Neuronal stem cell (in vitro differentiated cells): ENCODE measurements around the gene GREB1.

Experiments
- DNase-seq: peaks from one replicate; pipeline ENCODE4 v3.0.0-alpha.2; 2013; ENCODE audit warnings: low spot score
- H2AFZ ChIP-seq: one replicate; pipeline ENCODE4 v1.6.1; 2013; ENCODE audit warnings: mild to moderate bottlenecking, low read length, inconsistent platforms
- H2AK5ac ChIP-seq: 2 replicates; pipeline ENCODE4 v1.6.1; 2013; ENCODE audit warnings: low read depth, mild to moderate bottlenecking, inconsistent platforms, low read length, moderate library complexity, mixed read lengths
- H2BK120ac ChIP-seq: 2 replicates; pipeline ENCODE4 v1.6.1; 2013; ENCODE audit warnings: low read depth, mild to moderate bottlenecking, inconsistent platforms, low read length, moderate library complexity, mixed read lengths
- H2BK12ac ChIP-seq: one replicate; pipeline ENCODE4 v1.6.1; 2013; ENCODE audit warnings: low read length, inconsistent platforms
- H2BK15ac ChIP-seq: 2 replicates; pipeline ENCODE4 v1.6.1; 2013; ENCODE audit warnings: mild to moderate bottlenecking, low read length, inconsistent platforms, mixed read lengths
- H2BK5ac ChIP-seq: one replicate; pipeline ENCODE4 v1.6.1; 2013; ENCODE audit warnings: inconsistent platforms, mild to moderate bottlenecking, low read length, moderate library complexity
- H3K14ac ChIP-seq: one replicate; pipeline ENCODE4 v1.6.1; 2013; ENCODE audit warnings: low read length, inconsistent platforms
- H3K18ac ChIP-seq: 2 replicates; pipeline ENCODE4 v1.6.1; 2013; ENCODE audit warnings: low read length, inconsistent platforms
- H3K23ac ChIP-seq: 2 replicates; pipeline ENCODE4 v1.6.1; 2013; ENCODE audit warnings: low read depth, mild to moderate bottlenecking, mixed read lengths, low read length, inconsistent platforms; ENCODE audit not compliant: poor library complexity
- H3K27ac ChIP-seq: replicated peaks from 3 replicates; pipeline ENCODE4 v1.5.1; 2013; ENCODE audit warnings: low read length, inconsistent platforms
- H3K27me3 ChIP-seq, 3 experiments: 2 replicates each; pipeline ENCODE4 v1.6.1; 2013; ENCODE audit warnings: low read length in 3 of 3, mild to moderate bottlenecking in 2 of 3, inconsistent platforms in 1 of 3, low read depth in 1 of 3, mixed read lengths in 1 of 3, moderate library complexity in 1 of 3; ENCODE audit not compliant: control insufficient read depth in 3 of 3, insufficient read depth in 3 of 3
- H3K36me3 ChIP-seq, 2 donors: replicated peaks in 1 of 2; 2 replicates each; pipeline ENCODE4 v1.6.1; 2013; ENCODE audit warnings: low read length in 2 of 2; ENCODE audit not compliant: control insufficient read depth in 2 of 2, insufficient read depth in 2 of 2
- H3K4ac ChIP-seq: 2 replicates; pipeline ENCODE4 v1.6.1; 2013; ENCODE audit warnings: inconsistent platforms, mild to moderate bottlenecking, low read length, moderate library complexity
- H3K4me1 ChIP-seq, 2 donors: 1 replicate in 1 of 2; 2 replicates in 1 of 2; pipeline ENCODE4 v1.6.1; 2013; ENCODE audit warnings: low read length in 2 of 2, low read depth in 1 of 2; ENCODE audit not compliant: control insufficient read depth in 2 of 2, insufficient read depth in 1 of 2
- H3K4me2 ChIP-seq: one replicate; pipeline ENCODE4 v1.6.1; 2013; ENCODE audit warnings: mild to moderate bottlenecking, low read length, inconsistent platforms; ENCODE audit not compliant: insufficient read depth, poor library complexity, severe bottlenecking
- H3K4me3 ChIP-seq, 2 donors: 2 replicates each; pipeline ENCODE4 v1.5.1; 2013; ENCODE audit warnings: low read length in 2 of 2, mild to moderate bottlenecking in 2 of 2, inconsistent platforms in 1 of 2, moderate library complexity in 1 of 2
- H3K79me1 ChIP-seq: one replicate; pipeline ENCODE4 v1.6.1; 2013; ENCODE audit warnings: low read depth, mild to moderate bottlenecking, inconsistent platforms, low read length, moderate library complexity
- H3K9ac ChIP-seq: one replicate; pipeline ENCODE4 v1.6.1; 2013; ENCODE audit warnings: mild to moderate bottlenecking, low read depth, low read length, inconsistent platforms; ENCODE audit not compliant: poor library complexity
- H3K9me3 ChIP-seq, 2 donors: replicated peaks in 1 of 2; 2 replicates each; pipeline versions ENCODE3 to v1.6.1; 2013; ENCODE audit warnings: low read length in 2 of 2, mild to moderate bottlenecking in 2 of 2, inconsistent platforms in 1 of 2, low read depth in 1 of 2, mixed read lengths in 1 of 2, moderate library complexity in 1 of 2; ENCODE audit not compliant: control insufficient read depth in 2 of 2, insufficient read depth in 1 of 2
- H4K8ac ChIP-seq: one replicate; pipeline ENCODE4 v1.6.1; 2013; ENCODE audit warnings: low read depth, mild to moderate bottlenecking, inconsistent platforms, low read length, moderate library complexity
- H4K91ac ChIP-seq: one replicate; pipeline ENCODE4 v1.6.1; 2013; ENCODE audit warnings: low read length, low read depth, mild to moderate bottlenecking, inconsistent platforms; ENCODE audit not compliant: poor library complexity
- WGBS, 2 donors: extraction: QIAGEN DNeasy Blood & Tissue Kit; methylation state at CpG; one replicate each; pipeline ENCODE4 v1.1.7; 2013; ENCODE audit warnings: missing lambda C conversion rate in 2 of 2, mixed read lengths in 1 of 2; ENCODE audit not compliant: insufficient read length in 2 of 2, insufficient replicate concordance in 1 of 2; ENCODE audit errors: extremely low coverage in 2 of 2; 5-methylcytosine and 5-hydroxymethylcytosine counted together

GREB1 gene

GRCh38 chr2:11552260-11552638, 18.4 kb downstream of the GREB1 start:
- DNase-seq = no peak

GRCh38 chr2:11553661-11554398, 20.0 kb downstream of the GREB1 start:
- Histone ChIP-seq H2BK12ac (no peak overlapping the region), H3K4ac (no peak overlapping the region), H2BK120ac (no peak overlapping the region), H3K9me3 (peaks cover 0 to 18% of the 10 kb centered on the region in 2 donors), H3K4me1 (peaks cover 26 to 33% of the 10 kb centered on the region in 2 donors), H3K27ac (peak overlapping the region; percentile 53), H3K4me2 (no peak overlapping the region), H3K9ac (no peak overlapping the region), H4K8ac (no peak overlapping the region), H3K23ac (no peak overlapping the region), H2BK5ac (no peak overlapping the region), H3K18ac (no peak overlapping the region), H3K79me1 (peaks cover 3% of the 10 kb centered on the region), H2AFZ (no peak overlapping the region), H4K91ac (no peak overlapping the region), H3K27me3 (no peaks in the 10 kb centered on the region), H3K4me3 (peak overlapping the region in 1 of 2 donors; percentile 1), H2BK15ac (no peak overlapping the region), H3K14ac (no peak overlapping the region), H2AK5ac (no peak overlapping the region), H3K36me3 (peaks cover 1 to 65% of the 10 kb centered on the region in 2 donors)
- no CpG with 5 or more reads among the region's 10 CpGs for WGBS, 2 donors
- DNase-seq = no peak

More at GRCh38 chr2:11552260-11552638, 18.4 kb downstream of the GREB1 start:
- Histone ChIP-seq H4K91ac (no peak overlapping the region), H3K4me3 (no peak overlapping the region), H2BK15ac (no peak overlapping the region), H2AFZ (no peak overlapping the region), H3K23ac (no peak overlapping the region), H3K36me3 (peaks cover 3 to 55% of the 10 kb centered on the region in 2 donors), H3K9me3 (peaks cover 0 to 18% of the 10 kb centered on the region in 2 donors), H3K79me1 (peaks cover 6% of the 10 kb centered on the region), H2BK120ac (no peak overlapping the region), H3K4me1 (peaks cover 19 to 21% of the 10 kb centered on the region in 2 donors), H3K4ac (no peak overlapping the region), H2BK5ac (no peak overlapping the region), H3K27me3 (no peaks in the 10 kb centered on the region), H3K9ac (no peak overlapping the region), H3K4me2 (no peak overlapping the region), H3K27ac (no peak overlapping the region), H3K18ac (no peak overlapping the region), H3K14ac (no peak overlapping the region), H2BK12ac (no peak overlapping the region), H4K8ac (no peak overlapping the region), H2AK5ac (no peak overlapping the region)
- no CpG with 5 or more reads among the region's 9 CpGs for WGBS, 2 donors

- WGBS, 2 donors = no CpG with 5 or more reads among the region's 4 CpGs
- no peak overlapping the region for H3K9ac ChIP-seq
- no peak overlapping the region for H2AFZ ChIP-seq
- peak overlapping the region; percentile 53 for H3K27ac ChIP-seq
- no peak for DNase-seq
- H2BK12ac ChIP-seq = no peak overlapping the region
- no peak overlapping the region for H3K14ac ChIP-seq
- H4K91ac ChIP-seq = no peak overlapping the region
- no peak overlapping the region for H4K8ac ChIP-seq
- H3K79me1 ChIP-seq = peaks cover 3% of the 10 kb centered on the region
- H3K27me3 ChIP-seq = no peaks in the 10 kb centered on the region
- H3K4me3 ChIP-seq = peak overlapping the region in 1 of 2 donors; percentile 1
- H2AK5ac ChIP-seq = no peak overlapping the region
- H2BK5ac ChIP-seq = no peak overlapping the region
- no peak overlapping the region for H3K23ac ChIP-seq
- no peak overlapping the region for H2BK15ac ChIP-seq
- no peak overlapping the region for H3K4me2 ChIP-seq
- no peak overlapping the region for H3K4ac ChIP-seq
- peaks cover 1 to 70% of the 10 kb centered on the region in 2 donors for H3K36me3 ChIP-seq
- no peak overlapping the region for H3K18ac ChIP-seq
- H3K4me1 ChIP-seq = peaks cover 29 to 35% of the 10 kb centered on the region in 2 donors
- H3K9me3 ChIP-seq = peaks cover 0 to 18% of the 10 kb centered on the region in 2 donors
- H2BK120ac ChIP-seq = no peak overlapping the region
Observed at GRCh38 chr2:11554399-11554716, 20.5 kb downstream of the GREB1 start.

GRCh38 chr2:11556101-11556806, 22.4 kb downstream of the GREB1 start:
- no peak for DNase-seq
- Histone ChIP-seq H3K23ac (no peak overlapping the region), H4K91ac (no peak overlapping the region), H2BK120ac (no peak overlapping the region), H3K36me3 (peaks cover 1 to 69% of the 10 kb centered on the region in 2 donors), H3K14ac (no peak overlapping the region), H2BK15ac (no peak overlapping the region), H3K18ac (no peak overlapping the region), H2AFZ (no peak overlapping the region), H3K4ac (no peak overlapping the region), H3K27ac (no peak overlapping the region), H3K27me3 (no peaks in the 10 kb centered on the region), H3K9me3 (peaks cover 0 to 11% of the 10 kb centered on the region in 2 donors), H3K4me2 (no peak overlapping the region), H4K8ac (no peak overlapping the region), H3K4me1 (peaks cover 34 to 35% of the 10 kb centered on the region in 2 donors), H3K4me3 (no peak overlapping the region), H2BK5ac (no peak overlapping the region), H2AK5ac (no peak overlapping the region), H2BK12ac (no peak overlapping the region), H3K9ac (no peak overlapping the region), H3K79me1 (peaks cover 3% of the 10 kb centered on the region)
- WGBS, 2 donors = no CpG with 5 or more reads among the region's 20 CpGs
